Adrenal gland (tissue), 12 donors: Measurements from ENCODE around the gene MTMR12. TPM values are rescaled to one million over a fixed set of nuclear protein-coding genes. Genes with fewer than 3 reads are reported as not detected.

Experiments
- DNase-seq, 7 donors: peaks; one replicate each; pipeline ENCODE4 v3.0.0-alpha.2; 2019 to 2020
- H3K27ac ChIP-seq, 5 donors: fragments of 200-600 bp; sonication (generic) in 4 of 5; 1 replicate in 3 of 5; 2 replicates in 2 of 5; pipeline versions ENCODE4 v1.5.1 to v1.8.0; 2016 to 2020; ENCODE audit warnings: mild to moderate bottlenecking in 1 of 5
- H3K27me3 ChIP-seq: fragments of 200-600 bp; 2 replicates; pipeline ENCODE4 v1.8.0; 2021
- H3K36me3 ChIP-seq, 2 donors: fragments of 200-600 bp; replicated peaks in 1 of 2; 1 replicate in 1 of 2; 2 replicates in 1 of 2; pipeline versions ENCODE4 v1.5.1 to v1.8.0; 2018 to 2022
- H3K4me1 ChIP-seq, 2 donors: fragments of 200-600 bp; replicated peaks in 1 of 2; 1 replicate in 1 of 2; 2 replicates in 1 of 2; pipeline versions ENCODE4 v1.5.1 to v1.8.0; 2018 to 2021
- H3K4me3 ChIP-seq, 4 donors: fragments of 200-600 bp; sonication (generic) in 3 of 4; one replicate each; pipeline ENCODE4 v1.5.1; 2016 to 2018
- H3K9me3 ChIP-seq, 3 donors: fragments of 200-600 bp; sonication (generic) in 1 of 3; replicated peaks in 1 of 3; 1 replicate in 2 of 3; 2 replicates in 1 of 3; pipeline versions ENCODE4 v1.5.1 to v1.8.0; 2016 to 2021
- CTCF ChIP-seq, 6 experiments: fragments of 450-650 bp in 4 of 6; fragments of 200-600 bp in 2 of 6; sonication (generic) in 1 of 6; IDR thresholded peaks; 1 replicate in 5 of 6; 2 replicates in 1 of 6; pipeline versions ENCODE4 v1.5.1 to v1.8.0; 2016 to 2021; ENCODE audit warnings: antibody characterized with exemption in 6 of 6, mild to moderate bottlenecking in 2 of 6, moderate library complexity in 1 of 6
- POLR2A ChIP-seq, 2 donors: fragments of 450-650 bp; IDR thresholded peaks; one replicate each; pipeline ENCODE4 v1.6.1; 2017; ENCODE audit warnings: antibody characterized with exemption in 2 of 2, mild to moderate bottlenecking in 2 of 2, moderate library complexity in 1 of 2
- WGBS, 4 donors: extraction: QIAGEN DNeasy Blood & Tissue Kit in 2 of 4; methylation state at CpG; one replicate each; pipeline versions ENCODE4 v1.1.5 to v1.1.7; 2013 to 2017; 5-methylcytosine and 5-hydroxymethylcytosine counted together
- intact Hi-C, 2 donors: fragments of 100-400 bp; cut with DNase I; formaldehyde crosslinking; loops; one replicate each; pipeline versions ENCODE4 v1.14.1 to v1.15.0; 2022 to 2023
- polyA plus RNA-seq, 3 donors: library from polyadenylated mRNA; stranded (reverse); fragments of 200-250 nt in 2 of 3; fragments of 350-450 nt in 1 of 3; fragmentation: Illumina TruSeq in 1 of 3; extraction: RNeasy Lipid Tissue Mini Kit (QIAGEN cat#74804) in 1 of 3; gene quantifications; one replicate each; pipeline ENCODE4 v1.2.3, GENCODE V29; 2013 to 2014
- small RNA-seq, 2 donors: library from RNA; depleted of rRNA; stranded (forward); fragments of <200 nt; gene quantifications; one replicate each; pipeline ENCODE3, GENCODE V24; 2016
- total RNA-seq, 9 donors: library from RNA; depleted of rRNA in 4 of 9; stranded (reverse); fragments of >200 nt in 4 of 9; fragments of 120-200 nt in 1 of 9; fragmentation: NEBNext Ultra II Directional in 1 of 9; extraction: Animal tissue kit (Norgen Biotek cat#: 25700) in 1 of 9; gene quantifications; one replicate each; pipeline versions ENCODE4 v1.1.0 to v1.2.4, GENCODE V29; 2013 to 2023
- donor health status: healthy with polysubstance abuse.
- donor health status: Bipolar disorder and iron deficiency.
- donor health status: DM: yes; HTN: yes; CAD: no.
- donor health status: DM: no; HTN: no; CAD: no.
- donor health status: DM: no; HTN: no; CAD: no.
- donor health status: DM: yes; HTN: yes; CAD: no.

The MTMR12 gene
- total and polyA plus RNA-seq, 12 donors: 4.5 to 30.7 (median 22.9) TPM

GRCh38 chr5:32190095-32190494 lies 122.6 kb downstream of the MTMR12 start:
- DNase-seq: no peak
- H3K27ac ChIP-seq: no peak overlapping the region
- WGBS, 4 donors: 62 to 76% (median 70%) methylated on average over 5 of the region's 5 CpGs
- H3K4me3 ChIP-seq: no peak overlapping the region
- no peak for TF ChIP-seq POLR2A (IDR thresholded peaks at IDR 0.05)
- no peak for TF ChIP-seq CTCF (IDR thresholded peaks at IDR 0.05)
- peaks cover 8 to 12% of the 10 kb centered on the region in 2 donors for H3K4me1 ChIP-seq
- no peaks in the 10 kb centered on the region for H3K27me3 ChIP-seq
- no peaks in the 10 kb centered on the region for H3K36me3 ChIP-seq
- intact Hi-C loops: no loop called here
- H3K9me3 ChIP-seq: peaks cover 0 to 11% (median 0%) of the 10 kb centered on the region in 3 donors

GRCh38 chr5:32187675-32188074 lies 125.1 kb downstream of the MTMR12 start:
- intact Hi-C loops: no loop called here
- TF ChIP-seq CTCF (IDR thresholded peaks at IDR 0.05) (no peak), POLR2A (IDR thresholded peaks at IDR 0.05) (no peak)

GRCh38 chr5:32182463-32183063 lies 130.2 kb downstream of the MTMR12 start:
- no peaks in the 10 kb centered on the region for H3K27me3 ChIP-seq
- TF ChIP-seq POLR2A (IDR thresholded peaks at IDR 0.05) (no peak), CTCF (IDR thresholded peaks at IDR 0.05) (no peak)
- no peaks in the 10 kb centered on the region for H3K4me1 ChIP-seq
- no peak for DNase-seq
- intact Hi-C loops: no loop called here
- H3K27ac ChIP-seq: no peak overlapping the region
- peaks cover 0 to 3% (median 0%) of the 10 kb centered on the region in 3 donors for H3K9me3 ChIP-seq
- WGBS, 4 donors: 64 to 76% (median 73%) methylated on average over 5 of the region's 5 CpGs
- no peaks in the 10 kb centered on the region for H3K36me3 ChIP-seq
- no peak overlapping the region for H3K4me3 ChIP-seq

More at GRCh38 chr5:32187675-32188074, 125.1 kb downstream of the MTMR12 start:
- DNase-seq: no peak
- Histone ChIP-seq H3K27me3 (no peaks in the 10 kb centered on the region), H3K9me3 (peaks cover 0 to 11% (median 0%) of the 10 kb centered on the region in 3 donors), H3K4me3 (no peak overlapping the region), H3K36me3 (no peaks in the 10 kb centered on the region), H3K27ac (no peak overlapping the region), H3K4me1 (no peaks in the 10 kb centered on the region)

Small RNAs within 50 kb of the gene (small RNA-seq; reads per million reads assigned to genes)
- 0 reads per million in 2 donors for gene RNU6-1079P
- 0 reads per million in 2 donors for gene RNU6-378P

Other genes starting within 250 kb of the MTMR12 start
- 100 to 1,000 TPM in 2 of 9 donors, 10 to 100 TPM in 7; 46.0 to 206 (median 87.1) TPM for gene GOLPH3, start 138.6 kb downstream of the MTMR12 start, total RNA-seq
- gene GOLPH3, start 138.6 kb downstream of the MTMR12 start, polyA plus RNA-seq: 10 to 100 TPM; 27.8 to 61.6 (median 30.4) TPM
- 100 to 1,000 TPM in 1 of 9 donors, 10 to 100 TPM in 8; 58.5 to 126 (median 74.6) TPM for gene ZFR, start 131.8 kb upstream of the MTMR12 start, total RNA-seq
- 100 to 1,000 TPM in 1 of 3 donors, 10 to 100 TPM in 2; 29.4 to 154 (median 40.7) TPM for gene ZFR, start 131.8 kb upstream of the MTMR12 start, polyA plus RNA-seq